ENCODE data around the gene NEDD4L. TPM values are rescaled to one million over a fixed set of nuclear protein-coding genes. Genes with fewer than 3 reads are reported as not detected.

The NEDD4L gene
- total RNA-seq, 1 donor from 2014 or later = 95.9 TPM

DNA sequence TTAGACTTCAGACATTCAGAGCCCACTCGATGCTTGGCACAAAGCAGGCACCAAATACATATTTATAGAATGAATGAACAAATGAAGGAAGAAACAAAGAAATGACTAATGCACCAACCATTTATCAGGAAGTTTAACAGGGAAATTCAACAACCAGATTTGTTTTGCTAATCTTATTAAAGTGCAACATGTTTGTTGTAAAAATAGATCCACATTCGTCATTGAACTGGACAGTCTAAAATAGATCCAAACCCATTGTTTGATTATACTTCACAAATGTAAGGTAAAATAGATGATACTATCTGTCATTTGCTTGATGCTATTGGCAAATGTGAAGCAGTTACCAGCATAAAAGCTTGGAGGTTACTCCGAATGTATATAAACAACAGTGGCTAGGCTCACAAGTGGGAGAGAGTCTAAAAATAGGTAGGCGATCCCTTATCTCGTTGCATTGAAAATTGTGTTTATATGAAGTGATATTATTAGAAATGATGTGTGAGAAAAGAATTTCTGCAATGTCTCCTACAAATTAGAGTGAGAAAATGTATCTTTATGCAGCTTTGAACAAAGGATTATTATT, 246.2 kb downstream of the NEDD4L start:
- H3K4me3 ChIP-seq (ENCODE audit: low read depth, low read length) = no peak overlapping the region
- no peak for DNase-seq (ENCODE audit: low read depth)
- TF ChIP-seq, protein P1, sequence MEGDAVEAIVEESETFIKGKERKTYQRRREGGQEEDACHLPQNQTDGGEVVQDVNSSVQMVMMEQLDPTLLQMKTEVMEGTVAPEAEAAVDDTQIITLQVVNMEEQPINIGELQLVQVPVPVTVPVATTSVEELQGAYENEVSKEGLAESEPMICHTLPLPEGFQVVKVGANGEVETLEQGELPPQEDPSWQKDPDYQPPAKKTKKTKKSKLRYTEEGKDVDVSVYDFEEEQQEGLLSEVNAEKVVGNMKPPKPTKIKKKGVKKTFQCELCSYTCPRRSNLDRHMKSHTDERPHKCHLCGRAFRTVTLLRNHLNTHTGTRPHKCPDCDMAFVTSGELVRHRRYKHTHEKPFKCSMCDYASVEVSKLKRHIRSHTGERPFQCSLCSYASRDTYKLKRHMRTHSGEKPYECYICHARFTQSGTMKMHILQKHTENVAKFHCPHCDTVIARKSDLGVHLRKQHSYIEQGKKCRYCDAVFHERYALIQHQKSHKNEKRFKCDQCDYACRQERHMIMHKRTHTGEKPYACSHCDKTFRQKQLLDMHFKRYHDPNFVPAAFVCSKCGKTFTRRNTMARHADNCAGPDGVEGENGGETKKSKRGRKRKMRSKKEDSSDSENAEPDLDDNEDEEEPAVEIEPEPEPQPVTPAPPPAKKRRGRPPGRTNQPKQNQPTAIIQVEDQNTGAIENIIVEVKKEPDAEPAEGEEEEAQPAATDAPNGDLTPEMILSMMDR (conservative IDR thresholded peaks at IDR 0.05; ENCODE audit: low read depth, low read length) = no peak

DNA sequence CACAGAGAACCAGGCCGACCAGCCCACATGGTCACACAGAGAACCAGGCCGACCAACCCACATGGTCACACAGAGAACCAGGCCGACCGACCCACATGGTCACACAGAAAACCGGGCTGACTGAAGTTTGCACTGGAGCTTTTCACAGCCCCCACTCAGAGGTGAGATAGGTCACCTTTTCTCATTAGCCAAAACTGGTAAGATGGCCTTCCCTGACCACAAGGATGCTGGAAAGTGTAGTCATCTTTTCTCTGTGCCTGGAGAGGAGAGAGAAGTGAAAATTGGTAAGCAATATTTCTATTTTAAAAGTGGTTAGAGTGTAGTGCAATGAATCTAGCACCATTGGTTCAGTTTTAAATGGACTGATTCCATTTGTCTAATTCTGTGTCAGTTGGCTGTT, 247.1 kb downstream of the NEDD4L start:
- DNase-seq (ENCODE audit: low read depth) = no peak
- TF ChIP-seq, protein P1 (conservative IDR thresholded peaks at IDR 0.05; ENCODE audit: low read depth, low read length) = no peak
- H3K4me3 ChIP-seq (ENCODE audit: low read depth, low read length) = no peak overlapping the region

DNA sequence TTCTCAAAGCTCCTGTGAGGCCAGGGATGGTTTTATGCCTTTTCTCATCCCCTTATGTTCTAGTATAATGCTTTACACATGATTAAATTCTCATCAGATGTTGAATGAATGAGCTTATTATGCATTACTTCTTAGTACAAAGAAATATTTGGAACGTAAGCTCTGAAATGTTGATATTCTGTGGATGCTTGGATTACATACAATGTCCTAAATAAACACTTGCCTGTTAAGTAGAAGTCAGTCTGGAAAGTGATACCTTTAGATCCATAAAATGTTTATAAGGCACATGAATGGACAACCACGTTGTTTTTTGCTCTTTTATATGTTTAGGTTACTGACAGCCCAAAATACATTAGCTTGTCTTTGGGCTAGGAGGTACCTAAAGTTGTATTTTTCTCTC, 248.6 kb downstream of the NEDD4L start:
- H3K4me3 ChIP-seq (ENCODE audit: low read depth, low read length) = no peak overlapping the region
- TF ChIP-seq, protein P1 (conservative IDR thresholded peaks at IDR 0.05; ENCODE audit: low read depth, low read length) = no peak
- no peak for DNase-seq (ENCODE audit: low read depth)

DNA sequence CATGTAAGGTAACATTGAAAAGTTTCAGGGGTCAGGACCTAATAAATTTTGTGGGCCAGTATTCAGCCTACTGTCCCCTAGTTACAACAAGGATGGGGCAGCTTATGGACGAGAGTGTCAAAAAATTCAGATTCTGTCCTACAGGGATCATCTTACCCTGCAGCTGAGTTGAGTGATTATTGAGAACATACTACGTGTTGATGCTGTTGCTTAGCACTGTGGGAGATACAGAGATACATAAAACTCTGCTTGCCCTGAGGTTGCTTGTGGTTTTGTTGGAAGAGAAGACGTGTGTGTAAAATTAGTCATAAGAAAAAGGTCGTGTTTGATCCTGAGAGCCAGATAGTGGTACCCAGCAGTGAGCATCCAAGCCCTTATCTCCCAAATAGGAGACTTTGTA, 253.2 kb downstream of the NEDD4L start:
- no peak overlapping the region for H3K4me3 ChIP-seq (ENCODE audit: low read depth, low read length)
- TF ChIP-seq, protein P1 (conservative IDR thresholded peaks at IDR 0.05; ENCODE audit: low read depth, low read length) = no peak
- DNase-seq (ENCODE audit: low read depth) = no peak

DNA sequence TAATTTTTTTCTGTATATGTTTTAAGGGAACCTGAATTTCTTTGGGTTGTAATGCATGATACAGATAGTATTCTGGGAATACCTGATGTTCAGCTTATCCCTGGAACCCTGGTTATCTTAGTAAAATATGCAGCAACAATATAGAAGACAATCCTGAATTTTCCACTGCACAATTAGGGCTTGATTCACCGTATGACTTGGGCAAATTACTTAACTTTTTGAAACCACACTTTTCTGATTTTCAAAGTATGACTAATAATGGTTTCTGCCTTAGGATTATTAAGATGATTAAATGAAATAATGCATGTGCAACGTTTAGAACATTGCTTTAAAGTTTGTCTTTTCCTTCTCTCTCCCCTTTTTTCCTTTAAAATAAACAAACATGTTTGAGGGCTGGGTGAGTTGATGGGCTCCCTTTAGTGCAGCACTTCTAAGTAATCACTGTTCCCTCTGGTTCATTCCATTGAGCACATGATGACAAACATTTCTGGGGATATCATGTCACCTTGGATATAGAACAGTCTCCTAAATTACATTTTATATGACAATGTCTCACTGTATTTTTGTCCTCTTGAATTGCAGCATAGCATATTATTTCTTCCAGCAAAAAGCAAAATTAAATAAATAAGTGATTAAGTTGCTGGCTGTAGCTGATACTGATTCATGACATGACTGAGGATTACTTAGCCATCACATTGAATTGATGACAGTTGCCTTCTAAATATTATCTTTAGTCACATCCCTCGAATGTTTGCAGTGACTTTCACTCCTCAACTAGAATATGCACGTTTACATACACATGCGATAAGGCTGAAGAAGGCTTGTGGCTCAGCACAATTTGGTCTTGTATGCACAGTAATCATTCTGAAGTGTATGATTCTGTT, 254.5 kb downstream of the NEDD4L start:
- no peak overlapping the region for H3K4me3 ChIP-seq (ENCODE audit: low read depth, low read length)
- TF ChIP-seq, protein P1 (conservative IDR thresholded peaks at IDR 0.05; ENCODE audit: low read depth, low read length) = no peak
- no peak for DNase-seq (ENCODE audit: low read depth)

DNA sequence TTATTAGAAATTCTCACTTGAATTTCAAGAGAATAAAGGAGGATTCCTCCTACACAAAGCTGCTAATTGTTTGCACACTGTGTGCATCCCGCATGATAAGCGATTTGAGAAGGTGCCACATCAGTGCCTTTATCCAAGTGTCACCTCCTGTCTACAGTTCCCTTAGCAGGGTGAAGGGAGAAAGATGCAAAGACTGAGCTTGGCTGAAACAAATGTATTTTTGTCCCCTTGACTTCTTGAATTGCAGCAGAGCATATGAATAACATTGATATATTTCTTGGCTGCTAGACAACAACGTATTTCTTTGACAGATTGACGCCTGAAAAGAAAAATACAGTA, 255.1 kb downstream of the NEDD4L start:
- no peak overlapping the region for H3K4me3 ChIP-seq (ENCODE audit: low read depth, low read length)
- TF ChIP-seq, protein P1 (conservative IDR thresholded peaks at IDR 0.05; ENCODE audit: low read depth, low read length) = no peak
- DNase-seq (ENCODE audit: low read depth) = no peak

All from epithelial cell of proximal tubule (primary cell).